A549 treated with CpdA at 1 μM for 4 hours (cell line): ENCODE measurements around the gene LIAS. TPM values are rescaled to one million over a fixed set of nuclear protein-coding genes. Genes with fewer than 3 reads are reported as not detected.

Experiments
- total RNA-seq: library from RNA; stranded (reverse); fragments of 200-300 nt; extraction: Qiagen RNA extraction; gene quantifications from 5 replicates; pipeline ENCODE4 v1.2.3, GENCODE V29; 2022; ENCODE audit warnings: low read depth

LIAS gene
- 10.5 to 13.3 TPM (median 11.2 TPM) in 5 replicates for total RNA-seq

GRCh38 chr4:39458505-39459300 lies at the start of gene LIAS, which contains the start of gene RPL9:
TSS of gene LIAS (plus strand) at chr4:39459056. CDS start at chr4:39459118, 62 bp downstream.
TSS of gene RPL9 (minus strand) at chr4:39458922. CDS start at chr4:39458439, 483 bp downstream.

DNA sequence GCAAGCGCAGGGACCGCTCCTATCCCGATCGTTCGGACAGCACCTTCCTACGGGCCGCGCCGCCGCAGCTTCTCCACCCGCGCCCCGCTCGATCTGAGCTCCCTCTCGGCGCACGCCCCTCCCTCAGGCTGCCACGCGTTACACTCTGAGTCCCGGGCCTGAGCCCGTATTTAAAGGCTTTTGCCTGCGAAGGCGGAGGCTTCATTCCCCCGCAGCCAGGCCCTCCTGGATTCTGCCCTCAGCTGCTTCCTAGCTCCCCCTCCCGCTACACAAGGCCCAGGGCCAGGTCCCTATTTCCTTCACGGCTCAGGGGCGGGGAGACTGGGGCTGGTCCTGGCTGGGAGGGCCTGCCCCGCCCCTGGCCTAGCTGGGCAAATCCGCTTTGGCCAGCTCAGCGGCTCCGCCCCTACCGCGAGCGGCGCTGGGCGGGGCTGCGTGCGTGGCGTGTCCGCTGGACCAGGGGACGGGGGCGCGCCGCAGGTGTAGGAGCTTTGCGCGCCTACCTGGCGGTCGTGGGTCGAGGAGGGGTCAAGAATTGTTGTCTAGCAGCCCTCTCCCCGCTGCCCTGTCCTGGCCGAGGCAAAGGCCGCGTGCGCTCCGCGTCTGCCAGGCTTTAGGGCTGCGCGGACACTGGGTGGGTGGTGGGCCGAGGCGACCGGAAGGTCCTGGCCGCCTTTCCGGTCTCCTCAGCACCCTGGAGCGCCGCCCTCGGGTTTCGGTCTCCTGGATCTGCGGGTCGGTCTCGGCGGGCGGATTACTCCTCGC lies 68.6 kb downstream of the LIAS start, which contains the start of gene UGDH:
TSS of gene UGDH (minus strand) at position 144 of the 765 bp plus-strand sequence. CDS start 5,927 bp downstream, outside the sequence.

Other genes starting within 250 kb of the LIAS start
- gene RFC1, start 92.7 kb upstream of the LIAS start, total RNA-seq = 17.3 to 26.9 TPM (median 19.2 TPM) in 5 replicates
- 0.07 to 0.13 TPM (median 0.09 TPM) in 5 replicates for gene KLB, start 52.1 kb upstream of the LIAS start, total RNA-seq
- gene RPL9, start 134 bp upstream of the LIAS start, total RNA-seq = 865 to 1,711 TPM (median 913 TPM) in 5 replicates
- gene UGDH, start 68.4 kb downstream of the LIAS start, total RNA-seq = 274 to 474 TPM (median 292 TPM) in 5 replicates
- gene SMIM14, start 179.8 kb downstream of the LIAS start, total RNA-seq = 16.0 to 19.8 TPM (median 17.4 TPM) in 5 replicates
- gene UBE2K, start 239.1 kb downstream of the LIAS start, total RNA-seq = 58.6 to 85.4 TPM (median 77.1 TPM) in 5 replicates